Glutamatergic neuron (in vitro differentiated cells): ENCODE results near the gene PANX2. TPM values are rescaled to one million over a fixed set of nuclear protein-coding genes. Genes with fewer than 3 reads are reported as not detected.

Experiments
- DNase-seq: peaks from one replicate; pipeline ENCODE4 v3.0.0; 2022
- H3K27ac Mint-ChIP-seq: one replicate; pipeline ENCODE4 v1.8.0; 2020; ENCODE audit warnings: mild to moderate bottlenecking, mixed read lengths, inconsistent platforms; ENCODE audit not compliant: unreplicated experiment
- H3K27me3 Mint-ChIP-seq: one replicate; pipeline ENCODE4 v1.8.0; 2020; ENCODE audit warnings: mild to moderate bottlenecking, moderate library complexity, mixed read lengths, inconsistent platforms; ENCODE audit not compliant: unreplicated experiment
- H3K36me3 Mint-ChIP-seq: one replicate; pipeline ENCODE4 v1.8.0; 2020; ENCODE audit warnings: mild to moderate bottlenecking, mixed read lengths, inconsistent platforms; ENCODE audit not compliant: unreplicated experiment
- H3K4me1 Mint-ChIP-seq: one replicate; pipeline ENCODE4 v1.8.0; 2020; ENCODE audit warnings: mild to moderate bottlenecking, low read depth, mixed read lengths, inconsistent platforms; ENCODE audit not compliant: unreplicated experiment
- H3K4me3 Mint-ChIP-seq: one replicate; pipeline ENCODE4 v1.8.0; 2020; ENCODE audit warnings: mild to moderate bottlenecking, mixed read lengths, inconsistent platforms; ENCODE audit not compliant: unreplicated experiment
- H3K9me3 Mint-ChIP-seq: one replicate; pipeline ENCODE4 v1.8.0; 2020; ENCODE audit warnings: mild to moderate bottlenecking, moderate library complexity, mixed read lengths, inconsistent platforms; ENCODE audit not compliant: unreplicated experiment
- total RNA-seq: library from RNA; stranded (reverse); fragmentation: NEBNext Ultra II Directional; extraction: Animal tissue kit (Norgen Biotek cat#: 25700); gene quantifications from one replicate; pipeline ENCODE4 v1.2.1, GENCODE V29; 2021; ENCODE audit not compliant: unreplicated experiment
- TF ChIP-seq, protein P1 (sequence below): fragments of 200-600 bp; sonication (generic); IDR thresholded peaks from one replicate; pipeline ENCODE4 v1.5.0; 2021; ENCODE audit not compliant: partially characterized antibody, unreplicated experiment

The PANX2 gene
- total RNA-seq, 1 donor from 2014 or later: 1.8 TPM

DNA sequence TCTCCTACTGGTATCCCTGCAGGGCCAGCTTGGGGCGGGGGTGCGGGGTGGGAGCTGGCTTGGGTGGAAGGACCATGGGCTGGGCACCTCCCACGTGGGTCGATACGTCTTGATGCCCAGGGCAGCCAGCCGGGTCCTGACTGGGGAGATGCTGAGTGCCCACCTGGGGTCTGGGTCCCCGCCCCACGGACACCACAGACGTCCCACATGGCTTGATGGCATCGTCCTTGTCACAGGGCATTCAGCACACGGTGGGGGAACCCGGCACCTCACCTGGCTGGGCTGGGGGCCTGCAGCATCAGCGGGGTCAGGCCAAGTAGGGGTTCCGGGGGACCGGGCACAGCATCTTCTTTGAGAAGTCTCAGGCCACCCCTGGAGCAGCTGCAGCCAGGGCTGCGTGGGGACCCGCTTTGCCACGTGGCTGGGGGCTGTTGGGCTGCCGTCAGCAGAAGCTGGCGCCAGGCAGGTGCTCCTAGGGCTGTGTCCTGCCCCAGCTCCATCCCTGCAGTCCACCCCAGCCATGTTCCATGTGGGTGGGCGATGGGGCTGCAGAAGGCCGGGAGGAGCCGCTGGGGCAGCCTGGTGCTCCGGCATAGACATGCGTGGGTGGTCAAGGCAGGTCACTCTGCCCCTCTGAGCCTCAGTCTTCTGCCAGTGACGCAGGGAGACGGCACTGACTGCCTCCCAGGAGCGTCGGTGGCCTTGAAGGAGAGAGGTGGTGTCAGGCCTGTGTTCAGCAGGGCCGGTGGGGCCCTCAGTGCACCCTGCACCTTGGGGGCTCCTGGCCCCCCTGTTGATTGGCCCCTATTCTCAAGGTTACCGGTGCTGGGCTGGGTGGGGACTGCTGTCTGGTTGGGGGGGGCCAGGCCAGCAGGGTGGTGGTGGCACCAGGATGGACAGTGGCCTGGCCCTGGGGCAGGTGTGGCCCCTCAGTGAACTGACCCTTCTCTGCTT, 38.7 kb downstream of the PANX2 start:
- no peak overlapping the region for H3K4me3 Mint-ChIP-seq
- H3K9me3 Mint-ChIP-seq: peaks cover 13% of the 10 kb centered on the region
- peaks cover 7% of the 10 kb centered on the region for H3K4me1 Mint-ChIP-seq
- TF ChIP-seq, protein P1, sequence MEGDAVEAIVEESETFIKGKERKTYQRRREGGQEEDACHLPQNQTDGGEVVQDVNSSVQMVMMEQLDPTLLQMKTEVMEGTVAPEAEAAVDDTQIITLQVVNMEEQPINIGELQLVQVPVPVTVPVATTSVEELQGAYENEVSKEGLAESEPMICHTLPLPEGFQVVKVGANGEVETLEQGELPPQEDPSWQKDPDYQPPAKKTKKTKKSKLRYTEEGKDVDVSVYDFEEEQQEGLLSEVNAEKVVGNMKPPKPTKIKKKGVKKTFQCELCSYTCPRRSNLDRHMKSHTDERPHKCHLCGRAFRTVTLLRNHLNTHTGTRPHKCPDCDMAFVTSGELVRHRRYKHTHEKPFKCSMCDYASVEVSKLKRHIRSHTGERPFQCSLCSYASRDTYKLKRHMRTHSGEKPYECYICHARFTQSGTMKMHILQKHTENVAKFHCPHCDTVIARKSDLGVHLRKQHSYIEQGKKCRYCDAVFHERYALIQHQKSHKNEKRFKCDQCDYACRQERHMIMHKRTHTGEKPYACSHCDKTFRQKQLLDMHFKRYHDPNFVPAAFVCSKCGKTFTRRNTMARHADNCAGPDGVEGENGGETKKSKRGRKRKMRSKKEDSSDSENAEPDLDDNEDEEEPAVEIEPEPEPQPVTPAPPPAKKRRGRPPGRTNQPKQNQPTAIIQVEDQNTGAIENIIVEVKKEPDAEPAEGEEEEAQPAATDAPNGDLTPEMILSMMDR: no peak
- no peak for DNase-seq
- peaks cover 9% of the 10 kb centered on the region for H3K27me3 Mint-ChIP-seq
- peaks cover 18% of the 10 kb centered on the region for H3K36me3 Mint-ChIP-seq
- H3K27ac Mint-ChIP-seq: no peak overlapping the region

DNA sequence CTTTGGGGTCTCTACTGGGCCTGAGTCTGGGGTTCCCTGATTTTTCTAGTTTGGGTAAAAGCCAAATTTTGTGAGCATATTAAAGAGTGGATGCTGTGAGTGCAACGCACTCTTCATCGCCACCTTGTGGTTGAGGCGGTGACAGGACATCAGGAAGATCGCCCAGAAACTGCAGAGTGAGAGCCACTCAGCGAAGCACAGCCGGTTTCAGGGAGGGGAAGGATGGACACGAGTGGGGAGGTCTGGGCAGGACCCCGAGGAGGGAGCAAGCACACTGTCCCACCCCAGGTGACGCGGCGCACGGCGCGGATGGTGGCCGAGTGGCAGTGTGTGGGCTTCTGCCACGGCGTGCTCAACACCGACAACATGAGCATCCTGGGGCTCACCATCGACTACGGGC, 39.4 kb downstream of the PANX2 start:
- Mint-ChIP-seq H3K4me3 (peak overlapping the region; percentile 25), H3K9me3 (peaks cover 10% of the 10 kb centered on the region), H3K27ac (no peak overlapping the region), H3K36me3 (peaks cover 21% of the 10 kb centered on the region), H3K4me1 (peaks cover 7% of the 10 kb centered on the region), H3K27me3 (peaks cover 11% of the 10 kb centered on the region)
- TF ChIP-seq, protein P1: peak; percentile 85
- peak; percentile 77 for DNase-seq

DNA sequence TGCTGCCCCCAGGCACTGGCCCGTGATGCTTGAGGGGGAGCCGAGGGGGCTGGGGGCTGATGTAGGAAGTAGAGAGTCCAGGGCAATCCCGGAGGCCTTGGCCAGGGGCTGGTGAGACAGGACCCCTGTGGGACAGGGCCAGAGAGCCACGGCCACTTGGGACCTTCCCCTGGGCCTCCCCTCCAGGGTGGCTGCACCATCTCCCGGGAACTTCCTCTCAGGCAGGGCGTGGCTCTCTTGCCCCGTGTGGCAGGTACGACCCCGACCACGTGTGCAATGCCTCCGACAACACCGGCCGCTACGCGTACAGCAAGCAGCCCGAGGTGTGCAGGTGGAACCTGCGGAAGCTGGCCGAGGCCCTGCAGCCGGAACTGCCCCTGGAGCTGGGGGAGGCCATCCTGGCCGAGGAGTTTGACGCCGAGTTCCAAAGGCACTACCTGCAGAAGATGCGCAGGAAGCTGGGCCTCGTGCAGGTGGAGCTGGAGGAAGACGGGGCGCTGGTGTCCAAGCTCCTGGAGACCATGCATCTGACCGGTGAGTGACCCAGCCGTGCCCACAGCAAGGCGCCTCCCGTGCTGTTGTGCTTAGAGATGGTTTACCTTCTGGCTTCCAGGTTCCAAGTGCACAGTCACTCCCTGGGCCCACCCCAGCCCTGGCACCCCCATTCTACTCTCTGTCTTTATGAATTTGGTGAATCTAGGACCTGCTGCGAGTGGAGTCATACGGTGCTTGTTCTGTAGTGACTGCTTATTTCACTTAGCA, 40.0 kb downstream of the PANX2 start:
- no peak overlapping the region for H3K27ac Mint-ChIP-seq
- H3K4me1 Mint-ChIP-seq: peaks cover 7% of the 10 kb centered on the region
- peaks cover 8% of the 10 kb centered on the region for H3K9me3 Mint-ChIP-seq
- no peak overlapping the region for H3K4me3 Mint-ChIP-seq
- H3K36me3 Mint-ChIP-seq: peaks cover 22% of the 10 kb centered on the region
- TF ChIP-seq, protein P1: no peak
- no peak for DNase-seq
- H3K27me3 Mint-ChIP-seq: peaks cover 15% of the 10 kb centered on the region

DNA sequence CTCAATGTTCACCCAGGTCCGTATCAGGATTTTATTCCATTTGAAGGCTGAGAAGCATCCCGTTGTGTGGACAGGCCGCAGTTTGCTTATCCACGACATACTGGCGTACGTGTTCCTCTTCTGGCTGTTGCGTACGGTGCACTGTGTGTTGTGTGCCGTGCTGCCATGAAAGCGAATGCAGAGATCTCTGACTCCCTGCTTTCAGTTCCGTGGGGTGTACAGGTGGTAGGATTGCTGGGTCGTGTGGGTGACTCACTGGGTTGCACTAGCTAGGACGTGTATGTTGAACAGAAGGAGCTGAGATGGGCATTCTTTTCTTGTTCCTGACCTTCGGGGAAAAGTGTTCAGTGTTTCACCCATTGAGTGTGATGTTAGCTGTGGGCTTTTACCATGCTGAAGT, 40.6 kb downstream of the PANX2 start:
- peaks cover 18% of the 10 kb centered on the region for H3K27me3 Mint-ChIP-seq
- peak overlapping the region; percentile 46 for H3K27ac Mint-ChIP-seq
- TF ChIP-seq, protein P1: no peak
- peaks cover 22% of the 10 kb centered on the region for H3K36me3 Mint-ChIP-seq
- peaks cover 7% of the 10 kb centered on the region for H3K4me1 Mint-ChIP-seq
- no peak overlapping the region for H3K4me3 Mint-ChIP-seq
- peaks cover 10% of the 10 kb centered on the region for H3K9me3 Mint-ChIP-seq
- DNase-seq: no peak
